GM21423 (cell line): ENCODE measurements around the gene DCST1.

Experiments
- ATAC-seq: cut with Tn5 transposase; IDR thresholded peaks from one replicate; pipeline ENCODE4 v1.9.1; 2021; ENCODE audit warnings: mild to moderate bottlenecking, moderate library complexity; ENCODE audit not compliant: unreplicated experiment

DCST1 gene

DNA sequence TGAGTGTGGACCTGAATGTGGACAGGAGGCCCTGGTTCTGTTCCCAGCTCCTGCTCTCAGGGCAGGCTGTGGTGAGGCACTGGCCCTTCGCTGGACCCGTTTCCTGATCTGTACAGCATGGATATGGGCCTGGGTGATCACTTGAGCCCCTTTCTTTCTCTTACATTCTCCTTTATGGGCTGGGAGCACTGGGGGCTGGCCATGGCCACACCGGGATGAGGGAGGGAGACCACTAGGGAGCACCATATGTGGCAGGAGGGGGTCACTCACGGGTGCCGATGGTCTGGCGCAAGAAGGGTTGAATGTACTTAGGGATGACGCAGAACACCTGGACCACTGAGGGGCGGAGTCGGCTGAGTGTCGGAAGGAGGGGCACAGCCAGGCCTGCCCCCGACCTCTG, 2.7 kb upstream of the DCST1 start:
- ATAC-seq, result no peak

- ATAC-seq, result no peak
Measured at GRCh38 chr1:155032886-155033285, 738 bp upstream of the DCST1 start.

DNA sequence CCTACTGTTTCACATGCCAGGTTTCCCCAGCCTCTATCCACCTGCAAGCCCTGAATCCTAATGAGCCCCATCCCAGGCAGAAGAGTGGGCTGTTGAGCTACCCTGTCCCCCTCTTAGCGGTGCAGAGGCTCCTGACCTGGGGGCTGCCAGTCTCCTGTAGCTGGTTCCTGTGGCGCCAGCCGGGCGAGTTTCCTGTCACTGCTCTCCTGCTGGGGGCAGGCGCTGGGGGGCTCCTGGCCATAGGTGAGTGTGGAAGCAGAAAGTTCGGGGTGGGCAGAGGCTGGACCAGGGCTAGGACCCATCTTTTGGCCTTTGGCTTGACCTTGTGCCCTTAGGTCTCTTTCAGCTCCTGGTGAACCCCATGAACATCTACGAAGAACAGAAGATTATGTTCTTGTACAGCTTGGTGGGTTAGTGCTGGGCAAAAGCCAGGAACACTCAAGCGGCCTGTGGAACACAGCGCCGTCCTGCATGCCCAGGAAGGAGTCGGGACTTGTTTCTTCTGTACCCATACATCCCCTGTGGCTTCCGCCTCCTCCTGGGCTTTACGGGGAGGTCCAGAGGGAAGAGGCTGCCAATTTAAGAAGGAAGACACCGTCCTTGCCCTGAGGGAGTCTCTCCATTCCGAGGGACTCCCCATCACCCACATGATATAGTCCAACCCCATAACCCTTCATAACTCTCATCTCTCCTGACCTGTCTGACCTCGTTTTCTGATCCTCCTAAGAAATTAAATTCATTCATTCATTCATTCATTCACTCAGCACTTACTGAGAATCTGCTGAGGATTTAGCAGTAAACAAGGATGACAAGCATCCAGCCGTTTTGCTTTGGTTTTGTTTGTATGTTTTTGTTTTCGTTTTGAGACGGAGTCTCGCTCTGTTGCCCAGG, 939 bp downstream of the DCST1 start:
- ATAC-seq, result no peak

DNA sequence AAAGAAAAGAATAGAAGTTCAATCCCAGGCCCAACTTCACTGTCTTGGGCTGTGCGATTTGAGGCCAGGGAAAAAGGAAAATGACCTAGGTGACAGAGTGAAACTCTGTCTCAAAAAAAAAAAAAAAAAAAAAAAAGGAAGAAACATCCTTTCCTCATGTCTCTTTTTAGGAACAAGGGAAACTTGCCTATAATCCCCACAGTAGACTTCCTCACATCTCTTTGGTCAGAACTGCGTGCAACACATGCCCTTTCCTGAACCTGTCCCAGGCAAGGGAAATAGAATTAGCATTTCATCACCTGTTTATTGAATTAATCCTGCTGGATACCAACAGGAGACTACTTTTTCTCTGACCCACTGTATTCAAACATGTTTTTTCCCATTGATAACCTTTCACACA, 2.3 kb downstream of the DCST1 start:
- ATAC-seq, result no peak

DNA sequence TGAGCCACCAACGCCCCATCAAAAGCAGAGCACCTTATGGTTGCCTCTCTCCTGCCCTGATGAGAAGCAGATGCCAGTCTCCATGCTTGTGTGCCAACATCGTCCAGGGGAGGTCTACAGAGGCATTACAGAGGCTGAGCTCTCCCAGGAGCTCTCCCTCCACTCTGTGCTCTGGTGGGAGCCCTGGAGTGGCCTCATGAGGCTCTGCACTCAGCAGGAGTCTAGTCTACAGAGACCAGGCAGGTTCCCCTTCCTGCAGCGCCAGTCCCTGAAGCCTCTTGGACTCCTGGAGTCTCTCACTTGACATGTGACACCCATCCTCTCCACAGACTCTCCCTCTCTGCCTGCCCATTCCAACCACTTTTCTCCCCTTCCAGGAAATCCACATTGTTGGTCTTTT, 3.4 kb downstream of the DCST1 start:
- ATAC-seq, result no peak

GRCh38 chr1:155037851-155038441, 4.3 kb downstream of the DCST1 start:
- no peak for ATAC-seq

- ATAC-seq, result no peak
Measured at GRCh38 chr1:155038602-155039307, 5.1 kb downstream of the DCST1 start.

- ATAC-seq, result no peak
Measured at GRCh38 chr1:155039308-155039669, 5.7 kb downstream of the DCST1 start.

- no peak for ATAC-seq
Measured at GRCh38 chr1:155040358-155041093, 6.9 kb downstream of the DCST1 start.

DNA sequence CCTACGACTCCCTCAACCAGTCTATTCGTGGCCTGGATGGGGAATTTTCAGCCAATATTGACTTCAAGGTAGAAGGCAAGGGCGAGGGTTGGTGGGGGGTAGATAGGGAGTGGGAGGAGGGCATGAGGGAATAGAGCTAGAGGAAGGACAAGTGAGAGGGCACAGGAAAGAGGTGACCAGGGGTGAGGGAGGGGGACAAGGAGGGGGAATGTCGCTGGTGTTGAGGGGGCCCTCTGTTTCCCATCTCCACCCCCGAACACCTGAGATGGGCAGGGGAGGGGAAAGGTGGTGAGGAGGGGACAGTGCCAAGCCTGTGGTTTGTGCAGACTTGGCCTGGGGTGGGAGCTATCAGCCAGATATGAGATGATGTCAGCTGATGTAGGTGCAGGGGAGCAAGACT, 9.2 kb downstream of the DCST1 start:
- ATAC-seq, result no peak

DNA sequence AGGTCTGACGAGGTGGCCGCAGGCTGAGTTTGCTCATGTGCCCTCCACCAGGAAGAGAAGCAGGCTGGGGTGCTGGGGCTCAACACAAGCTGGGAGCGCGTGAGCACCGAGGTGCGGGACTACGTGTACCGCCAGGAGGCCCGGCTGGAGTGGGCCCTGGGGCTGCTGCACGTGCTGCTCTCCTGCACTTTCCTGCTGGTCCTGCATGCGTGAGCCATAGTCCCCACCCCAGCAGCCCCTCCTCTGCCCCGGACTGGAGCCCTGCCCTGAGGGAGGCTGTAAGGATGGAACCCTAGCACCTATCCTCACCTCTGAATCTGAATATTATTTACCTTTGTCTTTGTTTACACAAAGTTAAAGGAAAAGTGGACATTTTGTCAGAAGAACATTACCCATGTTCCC, 9.7 kb downstream of the DCST1 start:
- ATAC-seq, result no peak

GRCh38 chr1:155043793-155044192, 10.2 kb downstream of the DCST1 start:
- no peak for ATAC-seq

GRCh38 chr1:155044365-155044764, 10.7 kb downstream of the DCST1 start:
- ATAC-seq, result no peak

GRCh38 chr1:155044812-155045657, 11.4 kb downstream of the DCST1 start:
- no peak for ATAC-seq

- ATAC-seq, result no peak
Measured at GRCh38 chr1:155048449-155049334, 15.1 kb downstream of the DCST1 start.

- no peak for ATAC-seq
Measured at GRCh38 chr1:155049651-155050559, 16.3 kb downstream of the DCST1 start.

DNA sequence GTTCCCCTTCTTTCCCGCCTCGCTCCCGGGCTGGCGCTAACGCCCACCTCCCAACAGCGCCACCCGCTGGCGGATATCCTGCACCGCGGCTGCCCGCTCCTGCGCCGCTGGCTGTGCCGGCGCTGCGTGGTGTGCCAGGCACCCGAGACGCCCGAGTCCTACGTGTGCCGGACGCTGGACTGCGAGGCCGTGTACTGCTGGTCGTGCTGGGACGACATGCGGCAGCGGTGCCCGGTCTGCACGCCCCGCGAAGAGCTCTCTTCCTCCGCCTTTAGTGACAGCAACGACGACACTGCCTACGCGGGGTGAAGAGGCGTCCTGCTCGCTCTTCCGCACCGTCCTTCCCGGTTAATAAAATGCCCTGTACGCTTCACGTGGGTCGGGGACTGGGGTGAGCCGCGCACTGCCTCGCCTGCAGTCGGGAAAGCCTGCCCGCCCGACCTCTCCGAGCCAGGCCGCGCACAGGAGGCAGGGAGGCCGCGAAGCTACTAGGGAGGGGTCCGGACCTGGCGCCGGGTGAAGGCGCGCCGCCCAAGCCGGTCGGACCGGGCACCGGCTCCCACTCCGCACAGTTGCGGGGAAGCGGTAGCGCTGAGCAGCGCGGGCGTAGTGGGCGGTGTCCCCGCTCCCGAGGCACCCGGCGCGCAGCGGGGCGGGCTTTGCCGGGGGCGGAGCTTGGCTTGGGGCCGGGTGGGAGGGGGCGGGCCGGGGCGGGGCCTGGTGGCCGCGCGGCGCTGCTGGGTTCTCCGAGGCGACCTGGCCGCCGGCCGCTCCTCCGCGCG, 17.1 kb downstream of the DCST1 start, which contains the start of gene ADAM15:
ADAM15 (plus strand) TSS at position 757 of the 782 bp plus-strand sequence. CDS start 71 bp downstream, outside the sequence.
- ATAC-seq, result peak; percentile 61
